Cardiac muscle cell (in vitro differentiated cells and primary cell): ENCODE measurements around the gene TGFBRAP1. TPM values are rescaled to one million over a fixed set of nuclear protein-coding genes. Genes with fewer than 3 reads are reported as not detected.

ENCODE experiments used
- DNase-seq, 2 donors: peaks; one replicate each; pipeline versions ENCODE4 v3.0.0 to v3.0.0-alpha.2; 2010 to 2017; ENCODE audit warnings: low read depth in 1 of 2, low spot score in 1 of 2
- H3K27ac ChIP-seq: fragments of 200-600 bp; sonication (generic); 2 replicates; pipeline ENCODE4 v1.5.1; 2016
- H3K27me3 ChIP-seq: fragments of 200-600 bp; sonication (generic); 2 replicates; pipeline ENCODE4 v1.6.0; 2016; ENCODE audit warnings: control low read depth
- H3K36me3 ChIP-seq: fragments of 200-600 bp; sonication (generic); 2 replicates; pipeline ENCODE4 v1.5.1; 2016; ENCODE audit warnings: control low read depth
- H3K4me1 ChIP-seq: fragments of 200-600 bp; sonication (generic); 2 replicates; pipeline ENCODE4 v1.8.1; 2017; ENCODE audit warnings: low read depth, mild to moderate bottlenecking, mixed run types
- H3K4me3 ChIP-seq: fragments of 200-600 bp; sonication (generic); 2 replicates; pipeline ENCODE4 v1.5.1; 2016; ENCODE audit warnings: mild to moderate bottlenecking
- H3K9me3 ChIP-seq: fragments of 200-600 bp; sonication (generic); 2 replicates; pipeline ENCODE4 v1.5.1; 2017; ENCODE audit warnings: low read depth, mild to moderate bottlenecking, control low read depth
- CTCF ChIP-seq: IDR thresholded peaks from 2 replicates; pipeline ENCODE4 v1.5.1; 2012; ENCODE audit warnings: low read depth, mild to moderate bottlenecking, low read length
- polyA plus RNA-seq: library from polyadenylated mRNA; unstranded; fragments of >200 nt; fragmentation: Nextera tagmentation; extraction: Ambion mirVana; gene quantifications from 2 replicates; pipeline ENCODE4 v1.2.1, GENCODE V29; 2016
- total RNA-seq: library from RNA; depleted of rRNA; stranded (reverse); fragments of >200 nt; gene quantifications from 2 replicates; pipeline ENCODE4 v1.2.3, GENCODE V29; 2016

The TGFBRAP1 gene
- total and polyA plus RNA-seq, 2 experiments from 2014 or later, result 11.5 to 18.9 TPM

GRCh38 chr2:105294844-105295481 lies 34.6 kb downstream of the TGFBRAP1 start:
- Histone ChIP-seq H3K4me3 (no peak overlapping the region), H3K36me3 (peaks cover 20% of the 10 kb centered on the region), H3K27ac (no peak overlapping the region), H3K9me3 (no peaks in the 10 kb centered on the region), H3K27me3 (no peaks in the 10 kb centered on the region), H3K4me1 (no peaks in the 10 kb centered on the region)
- peak; percentile 78 to 82 for DNase-seq
- peak; percentile 72 for TF ChIP-seq CTCF

- no peak overlapping the region for H3K4me3 ChIP-seq
- TF ChIP-seq CTCF, result no peak
- no peak for DNase-seq
- H3K4me1 ChIP-seq, result no peaks in the 10 kb centered on the region
- no peaks in the 10 kb centered on the region for H3K27me3 ChIP-seq
- no peak overlapping the region for H3K27ac ChIP-seq
- H3K36me3 ChIP-seq, result peaks cover 24% of the 10 kb centered on the region
- no peaks in the 10 kb centered on the region for H3K9me3 ChIP-seq
These were observed 35.5 kb downstream of the TGFBRAP1 start for GRCh38 chr2:105294046-105294445.

- Histone ChIP-seq H3K4me3 (no peak overlapping the region), H3K27me3 (no peaks in the 10 kb centered on the region)
These were observed 37.6 kb downstream of the TGFBRAP1 start for GRCh38 chr2:105291981-105292380.

GRCh38 chr2:105290981-105291660 lies 38.4 kb downstream of the TGFBRAP1 start:
- Histone ChIP-seq H3K4me3 (no peak overlapping the region), H3K27ac (no peak overlapping the region), H3K4me1 (no peaks in the 10 kb centered on the region), H3K9me3 (no peaks in the 10 kb centered on the region), H3K27me3 (no peaks in the 10 kb centered on the region), H3K36me3 (peaks cover 10% of the 10 kb centered on the region)
- DNase-seq, result no peak
- no peak for TF ChIP-seq CTCF

More at GRCh38 chr2:105291981-105292380, 37.6 kb downstream of the TGFBRAP1 start:
- peaks cover 12% of the 10 kb centered on the region for H3K36me3 ChIP-seq
- TF ChIP-seq CTCF, result no peak
- no peaks in the 10 kb centered on the region for H3K9me3 ChIP-seq
- H3K27ac ChIP-seq, result no peak overlapping the region
- H3K4me1 ChIP-seq, result no peaks in the 10 kb centered on the region
- DNase-seq, result no peak

GRCh38 chr2:105288133-105288532 lies 41.4 kb downstream of the TGFBRAP1 start:
- Histone ChIP-seq H3K4me1 (no peaks in the 10 kb centered on the region), H3K36me3 (peaks cover 10% of the 10 kb centered on the region), H3K27me3 (no peaks in the 10 kb centered on the region), H3K27ac (no peak overlapping the region), H3K9me3 (no peaks in the 10 kb centered on the region), H3K4me3 (no peak overlapping the region)
- no peak for DNase-seq
- TF ChIP-seq CTCF, result no peak
